Keratinocyte (primary cell): ENCODE measurements around the gene PARD3B. TPM values are rescaled to one million over a fixed set of nuclear protein-coding genes. Genes with fewer than 3 reads are reported as not detected.

Source experiments
- DNase-seq: peaks from one replicate; pipeline ENCODE4 v3.0.0-alpha.2; 2011; ENCODE audit warnings: low read depth, missing footprints, low spot score
- FAIRE-seq: peaks from 2 replicates; lab custom pipeline; 2011; peaks lifted over from hg19 to GRCh38; lab: Jason Lieb, UNC
- H2AFZ ChIP-seq: 2 replicates; pipeline ENCODE4 v1.6.0; 2012; ENCODE audit warnings: low read length, control low read depth, inconsistent platforms; ENCODE audit not compliant: control insufficient read depth
- H3K27ac ChIP-seq: 2 replicates; pipeline ENCODE4 v1.5.1; 2011; ENCODE audit warnings: low read length; ENCODE audit not compliant: control insufficient read depth, insufficient read depth
- H3K27me3 ChIP-seq: 3 replicates; pipeline ENCODE4 v1.6.0; 2011; ENCODE audit warnings: low read length; ENCODE audit not compliant: control insufficient read depth, insufficient read depth; ENCODE audit errors: extremely low read depth
- H3K36me3 ChIP-seq, 2 experiments: 2 replicates in 1 of 2; 3 replicates in 1 of 2; pipeline ENCODE4 v1.5.1; 2011; ENCODE audit warnings: low read length in 2 of 2, mild to moderate bottlenecking in 1 of 2; ENCODE audit not compliant: control insufficient read depth in 2 of 2, insufficient read depth in 2 of 2; ENCODE audit errors: extremely low read depth in 1 of 2
- H3K4me1 ChIP-seq: 3 replicates; pipeline ENCODE4 v1.5.1; 2011; ENCODE audit warnings: low read length; ENCODE audit not compliant: control insufficient read depth, insufficient read depth; ENCODE audit errors: extremely low read depth
- H3K4me2 ChIP-seq: 3 replicates; pipeline ENCODE4 v1.6.0; 2011; ENCODE audit warnings: low read depth, low read length; ENCODE audit not compliant: control insufficient read depth, insufficient read depth; ENCODE audit errors: extremely low read depth
- H3K4me3 ChIP-seq, 3 experiments: fragments of 200-600 bp in 1 of 3; sonication (generic) in 1 of 3; 2 replicates in 2 of 3; 3 replicates in 1 of 3; pipeline ENCODE4 v1.5.1; 2011 to 2016; ENCODE audit warnings: low read length in 3 of 3, mild to moderate bottlenecking in 3 of 3, control low read depth in 2 of 3, inconsistent platforms in 1 of 3, low read depth in 1 of 3, mixed read lengths in 1 of 3, mixed run types in 1 of 3, moderate library complexity in 1 of 3; ENCODE audit not compliant: control insufficient read depth in 2 of 3, insufficient read depth in 2 of 3; ENCODE audit errors: extremely low read depth in 1 of 3
- H3K79me2 ChIP-seq: 2 replicates; pipeline ENCODE4 v1.6.0; 2012; ENCODE audit warnings: low read length; ENCODE audit not compliant: control insufficient read depth, insufficient read depth
- H3K9ac ChIP-seq: 3 replicates; pipeline ENCODE4 v1.6.0; 2011; ENCODE audit warnings: low read length; ENCODE audit not compliant: control insufficient read depth, insufficient read depth; ENCODE audit errors: extremely low read depth
- H3K9me1 ChIP-seq: 3 replicates; pipeline ENCODE4 v1.6.0; 2011; ENCODE audit warnings: low read length; ENCODE audit not compliant: control insufficient read depth, insufficient read depth; ENCODE audit errors: extremely low read depth
- H3K9me3 ChIP-seq: 2 replicates; pipeline ENCODE4 v1.5.1; 2012; ENCODE audit warnings: low read depth, low read length; ENCODE audit not compliant: control insufficient read depth
- H4K20me1 ChIP-seq: 3 replicates; pipeline ENCODE4 v1.6.0; 2011; ENCODE audit warnings: low read length; ENCODE audit not compliant: control insufficient read depth, insufficient read depth; ENCODE audit errors: extremely low read depth
- CTCF ChIP-seq, 3 experiments: IDR thresholded peaks in 1 of 3; conservative IDR thresholded peaks in 1 of 3; optimal IDR thresholded peaks in 1 of 3; 2 replicates in 2 of 3; 3 replicates in 1 of 3; pipeline versions ENCODE3 to v1.5.1; 2011; ENCODE audit warnings: low read length in 3 of 3, mild to moderate bottlenecking in 3 of 3, moderate library complexity in 2 of 3, control low read depth in 1 of 3, inconsistent platforms in 1 of 3; ENCODE audit not compliant: insufficient read depth in 2 of 3; ENCODE audit errors: extremely low read depth in 1 of 3
- EZH2 ChIP-seq: IDR thresholded peaks from one replicate; pipeline ENCODE4 v1.6.1; 2012; ENCODE audit warnings: inconsistent platforms, mild to moderate bottlenecking, low read length, moderate library complexity
- dilution Hi-C: fragments of 300-500 bp; cut with MboI; formaldehyde crosslinking; loops from one replicate; pipeline ENCODE4 v1.7.0; 2020; ENCODE audit warnings: low sequenced_read_pairs; ENCODE audit not compliant: extremely low pct_ligation_motif_present
- polyA plus RNA-seq, 5 experiments: library from polyadenylated mRNA; depleted of rRNA in 3 of 5; stranded (reverse) in 3 of 5; stranded (forward) in 1 of 5; unstranded in 1 of 5; fragments of >200 nt; gene quantifications; 1 replicate in 1 of 5; 2 replicates in 3 of 5; 3 replicates in 1 of 5; pipeline versions ENCODE4 v1.2.1 to v1.2.3, GENCODE V29; 2011 to 2012; ENCODE audit warnings: missing spikeins in 2 of 5, low read depth in 1 of 5, low replicate concordance in 1 of 5

The PARD3B gene
- polyA plus RNA-seq, 1 donor (not counting 4 experiments of a cell fraction or from before 2014, with no cell fraction given), result 1.2 TPM

- TF ChIP-seq EZH2 (no peak), CTCF (optimal IDR thresholded peaks at IDR 0.05 in 1 of 3, IDR thresholded peaks at IDR 0.05 in 1 of 3, conservative IDR thresholded peaks at IDR 0.05 in 1 of 3; ENCODE audit: extremely low read depth in 1 of 3, insufficient read depth in 2 of 3, low read length in 3 of 3) (no peak)
- Histone ChIP-seq H3K79me2 (no peaks in the 10 kb centered on the region), H3K27ac (no peak overlapping the region), H3K9ac (no peak overlapping the region), H3K4me3 (no peak overlapping the region), H4K20me1 (no peaks in the 10 kb centered on the region), H3K9me3 (no peaks in the 10 kb centered on the region), H3K27me3 (no peaks in the 10 kb centered on the region), H2AFZ (no peak overlapping the region), H3K9me1 (no peaks in the 10 kb centered on the region), H3K36me3 (no peaks in the 10 kb centered on the region), H3K4me2 (no peak overlapping the region), H3K4me1 (no peaks in the 10 kb centered on the region)
- FAIRE-seq (no peak), DNase-seq (no peak)
- dilution Hi-C loops, result no loop called here
Observed at GRCh38 chr2:205386109-205386508, 840.8 kb downstream of the PARD3B start.

GRCh38 chr2:205387350-205388055 is 842.2 kb downstream of the PARD3B start:
- H3K27ac ChIP-seq, result no peak overlapping the region
- H3K9ac ChIP-seq, result no peak overlapping the region
- no peaks in the 10 kb centered on the region for H3K4me1 ChIP-seq
- no peaks in the 10 kb centered on the region for H3K79me2 ChIP-seq
- no peak overlapping the region for H3K4me3 ChIP-seq
- no peaks in the 10 kb centered on the region for H3K9me1 ChIP-seq
- TF ChIP-seq EZH2 (no peak), CTCF (optimal IDR thresholded peaks at IDR 0.05 in 1 of 3, IDR thresholded peaks at IDR 0.05 in 1 of 3, conservative IDR thresholded peaks at IDR 0.05 in 1 of 3; ENCODE audit: extremely low read depth in 1 of 3, insufficient read depth in 2 of 3, low read length in 3 of 3) (no peak)
- H2AFZ ChIP-seq, result no peak overlapping the region
- H3K36me3 ChIP-seq, result no peaks in the 10 kb centered on the region
- no peaks in the 10 kb centered on the region for H3K9me3 ChIP-seq
- H3K27me3 ChIP-seq, result no peaks in the 10 kb centered on the region
- dilution Hi-C loops, result no loop called here
- no peak for FAIRE-seq
- H4K20me1 ChIP-seq, result no peaks in the 10 kb centered on the region
- DNase-seq, result no peak
- no peak overlapping the region for H3K4me2 ChIP-seq
